OCI-LY3 (cell line): ENCODE results near the gene ZNF605.

Source experiments
- H2AFZ ChIP-seq: fragments of 200-600, 300-600 bp; shearing (Covaris generic); 2 replicates; pipeline ENCODE4 v1.6.0; 2014; ENCODE audit warnings: antibody characterized with exemption, low read depth, low read length
- H3K27ac ChIP-seq: fragments of 200-600, 300-600 bp; sonication (generic); 2 replicates; pipeline ENCODE4 v1.5.1; 2014; ENCODE audit warnings: mild to moderate bottlenecking, low read length, moderate library complexity, mixed read lengths
- H3K27me3 ChIP-seq: fragments of 200-600, 300-600 bp; sonication (generic); 2 replicates; pipeline ENCODE4 v1.6.1; 2014; ENCODE audit warnings: low read depth, low read length, mixed read lengths
- H3K36me3 ChIP-seq: fragments of 200-600, 300-600 bp; sonication (generic); replicated peaks from 2 replicates; pipeline ENCODE3; 2014; ENCODE audit warnings: low read depth, low read length, mixed read lengths
- H3K4me1 ChIP-seq: fragments of 300-600, 200-600 bp; sonication (generic); 2 replicates; pipeline ENCODE4 v1.6.1; 2014; ENCODE audit warnings: low read length, mixed read lengths
- H3K4me2 ChIP-seq: fragments of 200-600, 300-600 bp; sonication (generic); 2 replicates; pipeline ENCODE4 v1.6.1; 2014; ENCODE audit warnings: low read length, mixed read lengths
- H3K4me3 ChIP-seq: fragments of 300-600, 200-600 bp; sonication (generic); 2 replicates; pipeline ENCODE4 v1.5.1; 2014; ENCODE audit warnings: antibody characterized with exemption, mild to moderate bottlenecking, low read length, moderate library complexity
- H3K79me2 ChIP-seq: fragments of 300-600, 200-600 bp; shearing (Covaris generic); 2 replicates; pipeline ENCODE4 v1.6.1; 2014; ENCODE audit warnings: mild to moderate bottlenecking, low read length, mixed read lengths
- H3K9ac ChIP-seq: fragments of 300-600, 200-600 bp; shearing (Covaris generic); 2 replicates; pipeline ENCODE4 v1.6.0; 2014; ENCODE audit warnings: mild to moderate bottlenecking, low read length, moderate library complexity
- H3K9me3 ChIP-seq: fragments of 200-600, 300-600 bp; shearing (Covaris generic); 2 replicates; pipeline ENCODE4 v1.6.1; 2014; ENCODE audit warnings: low read length, mixed read lengths; ENCODE audit not compliant: insufficient read depth
- H4K20me1 ChIP-seq: fragments of 200-600, 300-600 bp; sonication (generic); 2 replicates; pipeline ENCODE4 v1.6.1; 2016; ENCODE audit warnings: low read length, mixed read lengths; ENCODE audit not compliant: insufficient read depth
- EZH2phosphoT487 ChIP-seq: fragments of 200-600 bp; shearing (Covaris generic); IDR thresholded peaks from 2 replicates; pipeline ENCODE4 v1.6.1; 2018; ENCODE audit warnings: antibody characterized with exemption, mixed run types, low read depth
- TF ChIP-seq, protein P1 (sequence below): fragments of 200-600, 300-600 bp; sonication (generic); IDR thresholded peaks from 2 replicates; pipeline ENCODE4 v1.5.1; 2014; ENCODE audit warnings: antibody characterized with exemption, low read length, low read depth

The ZNF605 gene

GRCh38 chr12:132952371-132953162 is 3.5 kb downstream of the ZNF605 start:
- Histone ChIP-seq H2AFZ (no peak overlapping the region), H3K4me1 (peaks cover 10% of the 10 kb centered on the region), H4K20me1 (no peaks in the 10 kb centered on the region), H3K4me2 (no peak overlapping the region), H3K27ac (no peak overlapping the region), H3K36me3 (peaks cover 25% of the 10 kb centered on the region), H3K9me3 (peaks cover 10% of the 10 kb centered on the region; the same call in 1 of the 2 replicates), H3K9ac (no peak overlapping the region), H3K4me3 (no peak overlapping the region), H3K79me2 (peaks cover 62% of the 10 kb centered on the region), H3K27me3 (no peaks in the 10 kb centered on the region)
- TF ChIP-seq, protein P1, sequence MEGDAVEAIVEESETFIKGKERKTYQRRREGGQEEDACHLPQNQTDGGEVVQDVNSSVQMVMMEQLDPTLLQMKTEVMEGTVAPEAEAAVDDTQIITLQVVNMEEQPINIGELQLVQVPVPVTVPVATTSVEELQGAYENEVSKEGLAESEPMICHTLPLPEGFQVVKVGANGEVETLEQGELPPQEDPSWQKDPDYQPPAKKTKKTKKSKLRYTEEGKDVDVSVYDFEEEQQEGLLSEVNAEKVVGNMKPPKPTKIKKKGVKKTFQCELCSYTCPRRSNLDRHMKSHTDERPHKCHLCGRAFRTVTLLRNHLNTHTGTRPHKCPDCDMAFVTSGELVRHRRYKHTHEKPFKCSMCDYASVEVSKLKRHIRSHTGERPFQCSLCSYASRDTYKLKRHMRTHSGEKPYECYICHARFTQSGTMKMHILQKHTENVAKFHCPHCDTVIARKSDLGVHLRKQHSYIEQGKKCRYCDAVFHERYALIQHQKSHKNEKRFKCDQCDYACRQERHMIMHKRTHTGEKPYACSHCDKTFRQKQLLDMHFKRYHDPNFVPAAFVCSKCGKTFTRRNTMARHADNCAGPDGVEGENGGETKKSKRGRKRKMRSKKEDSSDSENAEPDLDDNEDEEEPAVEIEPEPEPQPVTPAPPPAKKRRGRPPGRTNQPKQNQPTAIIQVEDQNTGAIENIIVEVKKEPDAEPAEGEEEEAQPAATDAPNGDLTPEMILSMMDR: no peak

DNA sequence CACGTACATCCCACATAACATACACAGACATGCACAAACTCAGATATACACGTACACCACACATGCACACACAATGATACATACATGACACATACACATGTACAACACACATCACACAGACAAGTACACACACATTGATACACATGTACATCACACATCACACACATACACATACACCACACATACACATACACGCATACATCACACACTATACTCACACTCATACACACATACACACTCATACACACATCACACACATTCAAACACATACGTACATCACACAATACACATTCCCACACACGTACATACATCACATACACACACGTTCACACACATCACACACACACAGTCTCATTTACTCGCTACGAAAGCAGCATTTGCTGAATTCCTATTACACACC is 4.5 kb downstream of the ZNF605 start:
- H3K9me3 ChIP-seq: peaks cover 10% of the 10 kb centered on the region; the same call in 1 of the 2 replicates
- no peak overlapping the region for H3K4me3 ChIP-seq
- H3K4me2 ChIP-seq: no peak overlapping the region
- TF ChIP-seq, protein P1: no peak
- TF ChIP-seq EZH2phosphoT487: no peak
- peaks cover 58% of the 10 kb centered on the region for H3K79me2 ChIP-seq
- H2AFZ ChIP-seq: no peak overlapping the region
- no peaks in the 10 kb centered on the region for H3K27me3 ChIP-seq
- H3K9ac ChIP-seq: no peak overlapping the region
- H3K36me3 ChIP-seq: peaks cover 25% of the 10 kb centered on the region
- H4K20me1 ChIP-seq: no peaks in the 10 kb centered on the region
- peaks cover 10% of the 10 kb centered on the region for H3K4me1 ChIP-seq
- H3K27ac ChIP-seq: no peak overlapping the region

DNA sequence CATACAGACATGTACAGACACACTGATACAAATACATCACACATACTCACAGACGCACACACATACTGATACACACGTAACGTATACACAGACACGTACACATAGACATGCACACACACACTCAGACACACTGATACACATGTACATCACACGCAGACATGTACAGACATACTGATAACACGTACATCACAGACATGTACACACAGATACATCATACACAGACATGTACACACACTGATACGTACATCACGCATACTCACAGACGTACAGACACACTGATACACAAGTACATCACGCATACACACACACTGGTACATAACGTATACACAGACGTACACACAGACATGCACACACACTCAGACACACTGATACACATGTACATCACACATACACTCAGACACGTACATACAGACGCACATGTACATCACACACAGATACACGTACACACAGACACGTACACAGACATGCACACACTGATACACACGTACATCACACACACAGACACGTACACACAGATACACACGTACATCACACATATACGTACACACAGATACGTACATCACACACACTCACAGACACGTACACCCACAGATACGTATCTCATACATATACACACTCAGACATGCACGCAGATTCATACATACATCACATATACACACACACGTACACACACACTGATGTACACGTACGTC is 5.1 kb downstream of the ZNF605 start:
- Histone ChIP-seq H3K4me3 (no peak overlapping the region), H3K9me3 (peaks cover 10% of the 10 kb centered on the region; the same call in 1 of the 2 replicates), H3K79me2 (peaks cover 55% of the 10 kb centered on the region), H3K36me3 (peaks cover 25% of the 10 kb centered on the region), H3K9ac (no peak overlapping the region), H3K27ac (no peak overlapping the region), H3K27me3 (no peaks in the 10 kb centered on the region), H3K4me1 (peaks cover 10% of the 10 kb centered on the region), H4K20me1 (no peaks in the 10 kb centered on the region), H3K4me2 (no peak overlapping the region), H2AFZ (no peak overlapping the region)
- no peak for TF ChIP-seq EZH2phosphoT487
- TF ChIP-seq, protein P1: no peak
